ENCODE results near the gene DCPS. TPM values are rescaled to one million over a fixed set of nuclear protein-coding genes. Genes with fewer than 3 reads are reported as not detected.

Gene DCPS
- total and polyA plus RNA-seq, 2 of the 4 experiments (the other 2 are of a cell fraction) = 19.7 to 34.8 TPM

DNA sequence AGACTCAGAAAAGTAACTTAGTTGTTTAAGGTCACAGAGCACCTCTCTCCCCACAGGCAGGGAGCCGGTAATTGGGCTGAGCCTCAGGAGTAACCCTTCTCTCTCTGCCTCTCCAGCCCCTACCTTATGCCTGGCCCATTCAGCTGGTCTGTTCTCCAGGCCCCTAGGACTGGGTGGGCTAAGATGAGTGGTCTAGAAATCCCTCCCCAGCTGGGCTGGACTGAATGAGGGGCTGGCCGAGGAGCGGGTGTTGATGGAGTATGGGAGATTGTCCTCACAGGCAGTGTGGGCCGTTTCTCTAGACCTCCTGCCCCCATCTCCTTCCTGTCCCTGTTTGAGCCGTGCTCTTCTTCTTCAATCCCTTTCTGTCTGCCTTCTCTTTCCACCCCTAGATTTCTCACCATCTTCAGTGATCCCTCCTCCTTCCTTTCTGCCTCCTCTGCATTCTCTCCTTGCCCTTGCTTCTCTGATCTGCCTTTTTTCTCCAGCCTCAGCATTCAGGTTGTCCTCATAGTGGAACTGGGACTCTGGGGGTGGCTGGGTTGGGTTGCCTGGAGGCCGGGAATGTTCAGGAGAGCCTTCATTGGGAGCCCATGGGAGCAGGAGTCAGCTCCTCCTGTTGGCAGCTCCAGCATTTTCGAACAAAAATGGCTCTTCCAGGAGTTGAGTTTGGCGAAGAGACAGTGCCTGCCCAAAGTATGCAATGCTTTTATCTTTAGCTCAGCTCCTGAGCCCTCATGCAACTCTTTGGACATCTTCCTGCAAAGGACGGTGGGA lies 59.2 kb downstream of the DCPS start:
- TF ChIP-seq RCOR1 (IDR thresholded peaks at IDR 0.05; ENCODE audit: insufficient replicate concordance, low read length) (no peak), RFX5 (IDR thresholded peaks at IDR 0.05; ENCODE audit: low read depth, low read length) (no peak), MAZ (IDR thresholded peaks at IDR 0.05; ENCODE audit: borderline replicate concordance, low read depth, low read length) (no peak), NFE2L2 (IDR thresholded peaks at IDR 0.05; ENCODE audit: low read depth, low read length) (no peak), BHLHE40 (IDR thresholded peaks at IDR 0.05; ENCODE audit: low read depth, low read length) (no peak), RAD21 (IDR thresholded peaks at IDR 0.05; ENCODE audit: low read length) (no peak), MXI1 (IDR thresholded peaks at IDR 0.05; ENCODE audit: borderline replicate concordance, low read depth, low read length) (no peak), CEBPB (IDR thresholded peaks at IDR 0.05; ENCODE audit: low read depth, low read length) (no peak), POLR2A (IDR thresholded peaks at IDR 0.05; ENCODE audit: low read depth, low read length) (no peak), SMC3 (IDR thresholded peaks at IDR 0.05; ENCODE audit: low read depth, low read length) (no peak), MAFK (IDR thresholded peaks at IDR 0.05; ENCODE audit: low read depth, low read length) (no peak), FOS (IDR thresholded peaks at IDR 0.05; ENCODE audit: low read depth, low read length) (no peak)
- TF ChIP-seq, protein P1, sequence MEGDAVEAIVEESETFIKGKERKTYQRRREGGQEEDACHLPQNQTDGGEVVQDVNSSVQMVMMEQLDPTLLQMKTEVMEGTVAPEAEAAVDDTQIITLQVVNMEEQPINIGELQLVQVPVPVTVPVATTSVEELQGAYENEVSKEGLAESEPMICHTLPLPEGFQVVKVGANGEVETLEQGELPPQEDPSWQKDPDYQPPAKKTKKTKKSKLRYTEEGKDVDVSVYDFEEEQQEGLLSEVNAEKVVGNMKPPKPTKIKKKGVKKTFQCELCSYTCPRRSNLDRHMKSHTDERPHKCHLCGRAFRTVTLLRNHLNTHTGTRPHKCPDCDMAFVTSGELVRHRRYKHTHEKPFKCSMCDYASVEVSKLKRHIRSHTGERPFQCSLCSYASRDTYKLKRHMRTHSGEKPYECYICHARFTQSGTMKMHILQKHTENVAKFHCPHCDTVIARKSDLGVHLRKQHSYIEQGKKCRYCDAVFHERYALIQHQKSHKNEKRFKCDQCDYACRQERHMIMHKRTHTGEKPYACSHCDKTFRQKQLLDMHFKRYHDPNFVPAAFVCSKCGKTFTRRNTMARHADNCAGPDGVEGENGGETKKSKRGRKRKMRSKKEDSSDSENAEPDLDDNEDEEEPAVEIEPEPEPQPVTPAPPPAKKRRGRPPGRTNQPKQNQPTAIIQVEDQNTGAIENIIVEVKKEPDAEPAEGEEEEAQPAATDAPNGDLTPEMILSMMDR (conservative IDR thresholded peaks at IDR 0.05; ENCODE audit: low read depth, low read length) = no peak
- TF ChIP-seq, protein P2, sequence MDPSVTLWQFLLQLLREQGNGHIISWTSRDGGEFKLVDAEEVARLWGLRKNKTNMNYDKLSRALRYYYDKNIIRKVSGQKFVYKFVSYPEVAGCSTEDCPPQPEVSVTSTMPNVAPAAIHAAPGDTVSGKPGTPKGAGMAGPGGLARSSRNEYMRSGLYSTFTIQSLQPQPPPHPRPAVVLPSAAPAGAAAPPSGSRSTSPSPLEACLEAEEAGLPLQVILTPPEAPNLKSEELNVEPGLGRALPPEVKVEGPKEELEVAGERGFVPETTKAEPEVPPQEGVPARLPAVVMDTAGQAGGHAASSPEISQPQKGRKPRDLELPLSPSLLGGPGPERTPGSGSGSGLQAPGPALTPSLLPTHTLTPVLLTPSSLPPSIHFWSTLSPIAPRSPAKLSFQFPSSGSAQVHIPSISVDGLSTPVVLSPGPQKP (IDR thresholded peaks at IDR 0.05; ENCODE audit: borderline replicate concordance, low read depth, low read length) = no peak
- TF ChIP-seq, protein P3, sequence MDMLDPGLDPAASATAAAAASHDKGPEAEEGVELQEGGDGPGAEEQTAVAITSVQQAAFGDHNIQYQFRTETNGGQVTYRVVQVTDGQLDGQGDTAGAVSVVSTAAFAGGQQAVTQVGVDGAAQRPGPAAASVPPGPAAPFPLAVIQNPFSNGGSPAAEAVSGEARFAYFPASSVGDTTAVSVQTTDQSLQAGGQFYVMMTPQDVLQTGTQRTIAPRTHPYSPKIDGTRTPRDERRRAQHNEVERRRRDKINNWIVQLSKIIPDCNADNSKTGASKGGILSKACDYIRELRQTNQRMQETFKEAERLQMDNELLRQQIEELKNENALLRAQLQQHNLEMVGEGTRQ (IDR thresholded peaks at IDR 0.05; ENCODE audit: low read depth, low read length) = no peak
- no peak overlapping the region; the same call in 1 of the 2 replicates for H3K23ac ChIP-seq (ENCODE audit: low read depth, low read length)
- BruUV-seq (replicated peaks) = no TSS peak
- H2BK5ac ChIP-seq (ENCODE audit: low read depth, low read length, poor library complexity, severe bottlenecking) = no peak overlapping the region
- no peak overlapping the region for H3K4ac ChIP-seq (ENCODE audit: low read depth, low read length)
- intact Hi-C loops (cut with micrococcal nuclease) = no loop called here
- H3K9ac ChIP-seq (ENCODE audit: low read depth, low read length) = no peak overlapping the region
- no peak overlapping the region for H3K4me3 ChIP-seq (ENCODE audit: insufficient read depth, low read depth, low read length)
- WGBS, 2 experiments (ENCODE audit: extremely low coverage in 2 of 2, insufficient read length in 1 of 2) = 94% methylated on average over 2 of the region's 9 CpGs; no CpG with 5 or more reads in 1 of the 2 experiments
- no peak overlapping the region for H3K56ac ChIP-seq (ENCODE audit: extremely low read depth, insufficient read depth, low read length)
- CTCF ChIA-PET = no interaction called here
- no peak overlapping the region for H3K4me2 ChIP-seq (ENCODE audit: low read depth, low read length)
- no peak overlapping the region for H2BK120ac ChIP-seq (ENCODE audit: low read depth, low read length)
- H3K14ac ChIP-seq (replicated peaks; ENCODE audit: low read depth, low read length) = no peak overlapping the region
- no peak overlapping the region for H2AK5ac ChIP-seq (ENCODE audit: low read depth, low read length)
- H3K4me1 ChIP-seq (ENCODE audit: control insufficient read depth, insufficient read depth, low read length) = peaks cover 5% of the 10 kb centered on the region; the same call in 1 of the 2 replicates
- dilution Hi-C loops (cut with HindIII; ENCODE audit: low sequenced_read_pairs, unreplicated experiment) = no loop called here
- in situ Hi-C loops (cut with MboI; ENCODE audit: low sequenced_read_pairs) = no loop called here
- no peaks in the 10 kb centered on the region for H3K9me3 ChIP-seq (ENCODE audit: control insufficient read depth, insufficient read depth, low read length)
- no peak overlapping the region for H2BK15ac ChIP-seq (ENCODE audit: low read depth, low read length)
- no peak overlapping the region for H2AFZ ChIP-seq (replicated peaks; ENCODE audit: low read length, poor library complexity)
- H4K20me1 ChIP-seq (ENCODE audit: insufficient read depth, low read length) = peaks cover 4% of the 10 kb centered on the region
- DNase-seq (no peak), ATAC-seq (ENCODE audit: low read depth) (no peak)
- no peak overlapping the region for H4K8ac ChIP-seq (ENCODE audit: low read depth in 2 of 2, low read length in 2 of 2)
- no peaks in the 10 kb centered on the region; the same call in 1 of the 2 replicates for H3K9me1 ChIP-seq (ENCODE audit: insufficient read depth, low read length)
- H3K27ac ChIP-seq (ENCODE audit: insufficient read depth, low read length) = no peak overlapping the region
- no peak overlapping the region for H3K18ac ChIP-seq (ENCODE audit: low read depth, low read length)
- no peak overlapping the region for H4K5ac ChIP-seq (ENCODE audit: low read depth, low read length)
- H3K27me3 ChIP-seq (ENCODE audit: control insufficient read depth, insufficient read depth, low read length) = no peaks in the 10 kb centered on the region
- no peak overlapping the region for H4K91ac ChIP-seq (ENCODE audit: insufficient read depth, low read depth, low read length)
- H3K79me1 ChIP-seq (ENCODE audit: low read depth in 1 of 2, low read length in 2 of 2) = peaks cover 15 to 29% of the 10 kb centered on the region in 2 experiments; a peak in 3 of 4 replicates
- H3K36me3 ChIP-seq (ENCODE audit: control insufficient read depth, insufficient read depth, low read length) = no peaks in the 10 kb centered on the region
- POLR2A ChIA-PET (ENCODE audit: unreplicated experiment) = no interaction called here
- H2BK20ac ChIP-seq (ENCODE audit: low read depth, low read length) = no peak overlapping the region
- peak overlapping the region; percentile 52 for H2AK9ac ChIP-seq (replicated peaks; ENCODE audit: low read depth, low read length, poor library complexity)

All from IMR-90 (cell line).